Naive thymus-derived CD8-positive, alpha-beta T cell (primary cell): ENCODE results near the gene DHX32. TPM values are rescaled to one million over a fixed set of nuclear protein-coding genes. Genes with fewer than 3 reads are reported as not detected.

Experiments used
- ATAC-seq, 2 donors: fragments of 150-1000 bp; cut with Tn5 transposase in 1 of 2; sonication (Bioruptor Pico), chemical (Tn5 transposase) in 1 of 2; 1 replicate in 1 of 2; 2 replicates in 1 of 2; pipeline ENCODE4 v1.10.0; 2021; ENCODE audit warnings: mild to moderate bottlenecking in 2 of 2, moderate library complexity in 2 of 2
- POLR2A ChIA-PET: fragments of 350-600 bp; sonication (Branson Sonifier 250); formaldehyde crosslinking; loops from one replicate; lab custom pipeline; 2021; ENCODE audit warnings: antibody characterized with exemption; lab: Charles Lee
- DNase-seq, 10 donors: peaks; one replicate each; pipeline versions ENCODE4 v3.0.0 to v3.0.0-alpha.2; 2020 to 2022
- H3K27ac Mint-ChIP-seq, 10 donors: one replicate each; pipeline ENCODE4 v1.8.0; 2020 to 2022; ENCODE audit warnings: mild to moderate bottlenecking in 10 of 10, mixed read lengths in 10 of 10, moderate library complexity in 4 of 10, inconsistent platforms in 1 of 10
- H3K27me3 Mint-ChIP-seq, 5 donors: one replicate each; pipeline ENCODE4 v1.8.0; 2021 to 2022; ENCODE audit warnings: mixed read lengths in 5 of 5
- H3K36me3 Mint-ChIP-seq, 3 donors: one replicate each; pipeline ENCODE4 v1.8.0; 2020 to 2022; ENCODE audit warnings: mixed read lengths in 3 of 3, mild to moderate bottlenecking in 2 of 3, inconsistent platforms in 1 of 3
- H3K4me1 Mint-ChIP-seq, 4 donors: one replicate each; pipeline ENCODE4 v1.8.0; 2021 to 2022; ENCODE audit warnings: mixed read lengths in 4 of 4
- H3K4me3 Mint-ChIP-seq, 10 donors: one replicate each; pipeline ENCODE4 v1.8.0; 2020 to 2022; ENCODE audit warnings: mild to moderate bottlenecking in 10 of 10, mixed read lengths in 10 of 10, moderate library complexity in 6 of 10, inconsistent platforms in 1 of 10
- H3K9me3 Mint-ChIP-seq, 9 donors: one replicate each; pipeline ENCODE4 v1.8.0; 2020 to 2022; ENCODE audit warnings: mixed read lengths in 9 of 9, mild to moderate bottlenecking in 3 of 9, inconsistent platforms in 1 of 9, moderate library complexity in 1 of 9
- microRNA-seq: library from miRNA; unstranded; fragments of <30 nt; microRNA quantifications from one replicate; pipeline ENCODE4 v1.2.0, GENCODE V29; 2022; ENCODE audit warnings: borderline microRNAs expressed
- polyA plus RNA-seq, 3 donors: library from polyadenylated mRNA; unstranded; fragments of 300-500 nt; fragmentation: Illumina TruSeq; gene quantifications; one replicate each; pipeline ENCODE4 v1.2.3, GENCODE V29; 2021
- total RNA-seq, 8 experiments: library from RNA in 2 of 8; stranded (reverse) in 2 of 8; gene quantifications; one replicate each; pipeline ENCODE4 v1.2.3 and lab custom pipeline; 2021 to 2026

Gene DHX32
- total and polyA plus RNA-seq, 5 experiments from 2014 or later = 11.5 to 19.1 (median 17.3) TPM

GRCh38 chr10:125792342-125793300, 88.5 kb downstream of the DHX32 start:
- Mint-ChIP-seq H3K4me3 (no peak overlapping the region), H3K4me1 (peaks cover 10 to 21% (median 14%) of the 10 kb centered on the region in 4 donors), H3K36me3 (peaks cover 0 to 50% (median 4%) of the 10 kb centered on the region in 3 donors), H3K27me3 (no peaks in the 10 kb centered on the region), H3K27ac (peak overlapping the region in 5 of 10 donors; percentile 22 to 60 (median 52)), H3K9me3 (no peaks in the 10 kb centered on the region)
- ATAC-seq (no peak), DNase-seq (no peak)
- POLR2A ChIA-PET = no interaction called here

- peaks cover 4 to 19% (median 10%) of the 10 kb centered on the region in 3 donors for H3K36me3 Mint-ChIP-seq
- peak overlapping the region in 5 of 10 donors; percentile 24 to 56 (median 42) for H3K4me3 Mint-ChIP-seq
- ATAC-seq = peak; percentile 25 to 65
- H3K9me3 Mint-ChIP-seq = no peaks in the 10 kb centered on the region
- no peak for DNase-seq
- no peaks in the 10 kb centered on the region for H3K27me3 Mint-ChIP-seq
- peak overlapping the region; percentile 40 to 96 (median 83) for H3K27ac Mint-ChIP-seq
- POLR2A ChIA-PET = interaction anchor here (1.9 kb wide), 1 partner anchor 35 kb away, joined by 5 read pairs; the partner anchor contains the start of genes BCCIP and UROS
- peaks cover 16 to 31% (median 24%) of the 10 kb centered on the region in 4 donors for H3K4me1 Mint-ChIP-seq
Measured at GRCh38 chr10:125788156-125789034, 92.7 kb downstream of the DHX32 start.

Small RNA genes within 50 kb of the gene (microRNA-seq; reads per million reads assigned to microRNA genes)
- gene MIR4484 = 1.7 reads per million

Other genes with a start within 250 kb of the DHX32 start
- not detected for gene TEX36, start 198.1 kb downstream of the DHX32 start, total RNA-seq
- gene TEX36, start 198.1 kb downstream of the DHX32 start, polyA plus RNA-seq = not detected
- gene EDRF1, start 161.6 kb downstream of the DHX32 start, total RNA-seq = 10 to 100 TPM; 58.1 to 61.4 TPM
- gene EDRF1, start 161.6 kb downstream of the DHX32 start, polyA plus RNA-seq = 10 to 100 TPM; 10.3 to 12.8 (median 11.6) TPM
- under 1 TPM; 0.18 to 0.71 TPM for gene MMP21, start 105.5 kb downstream of the DHX32 start, total RNA-seq
- not detected for gene MMP21, start 105.5 kb downstream of the DHX32 start, polyA plus RNA-seq
- 10 to 100 TPM; 37.8 to 40.6 TPM for gene UROS, start 58.0 kb downstream of the DHX32 start, total RNA-seq
- gene UROS, start 58.0 kb downstream of the DHX32 start, polyA plus RNA-seq = 10 to 100 TPM; 62.2 to 71.8 (median 66.5) TPM
- gene BCCIP, start 57.7 kb downstream of the DHX32 start, total RNA-seq = 10 to 100 TPM; 46.3 to 54.9 TPM
- 10 to 100 TPM; 87.8 to 94.0 (median 93.6) TPM for gene BCCIP, start 57.7 kb downstream of the DHX32 start, polyA plus RNA-seq
- under 1 TPM; 0.52 to 0.96 TPM for gene FANK1, start 15.3 kb upstream of the DHX32 start, total RNA-seq
- not detected for gene FANK1, start 15.3 kb upstream of the DHX32 start, polyA plus RNA-seq